Psoas muscle (tissue), 8 donors: ENCODE data around the gene CBFA2T3. TPM values are rescaled to one million over a fixed set of nuclear protein-coding genes. Genes with fewer than 3 reads are reported as not detected.

Experiments used
- ATAC-seq, 4 donors: fragments of 200-7000 bp; cut with Tn5 transposase; one replicate each; pipeline ENCODE4 v1.9.1; 2020; ENCODE audit warnings: moderate library complexity in 3 of 4, mild to moderate bottlenecking in 2 of 4
- DNase-seq, 2 donors: peaks; one replicate each; pipeline ENCODE4 v3.0.0-alpha.2; 2020
- H3K27ac ChIP-seq: fragments of 200-600 bp; one replicate; pipeline ENCODE4 v1.8.0; 2022
- H3K27me3 ChIP-seq, 3 donors: fragments of 200-600 bp in 1 of 3; one replicate each; pipeline versions ENCODE4 v1.6.1 to v1.8.0; 2013 to 2022; ENCODE audit warnings: low read length in 2 of 3, mild to moderate bottlenecking in 2 of 3, moderate library complexity in 1 of 3; ENCODE audit not compliant: insufficient read depth in 3 of 3
- H3K36me3 ChIP-seq, 2 donors: fragments of 200-600 bp in 1 of 2; one replicate each; pipeline versions ENCODE4 v1.6.1 to v1.8.0; 2013 to 2022; ENCODE audit warnings: low read depth in 1 of 2, mild to moderate bottlenecking in 1 of 2, moderate library complexity in 1 of 2; ENCODE audit not compliant: insufficient read depth in 1 of 2
- H3K4me1 ChIP-seq: fragments of 200-600 bp; one replicate; pipeline ENCODE4 v1.8.0; 2022
- H3K4me3 ChIP-seq: fragments of 200-600 bp; one replicate; pipeline ENCODE4 v1.8.0; 2022; ENCODE audit warnings: mild to moderate bottlenecking
- H3K9me3 ChIP-seq: fragments of 200-600 bp; one replicate; pipeline ENCODE4 v1.8.0; 2022
- WGBS, 3 donors: extraction: QIAGEN DNeasy Blood & Tissue Kit; methylation state at CpG; one replicate each; pipeline versions ENCODE4 v1.1.6 to v1.1.7; 2013; 5-methylcytosine and 5-hydroxymethylcytosine counted together
- intact Hi-C, 2 donors: fragments of 100-400 bp; cut with DNase I; formaldehyde crosslinking; loops; one replicate each; pipeline versions ENCODE4 v1.11.0 to v1.14.2; 2022
- polyA plus RNA-seq, 3 donors: library from polyadenylated mRNA; stranded (reverse); fragments of 200-250 nt; gene quantifications; one replicate each; pipeline ENCODE4 v1.2.3, GENCODE V29; 2013
- total RNA-seq, 4 donors: library from RNA; stranded (reverse); fragmentation: NEBNext Ultra II Directional in 2 of 4; extraction: Animal tissue kit (Norgen Biotek cat#: 25700) in 2 of 4; gene quantifications; one replicate each; pipeline versions ENCODE4 v1.2.1 to v1.2.4, GENCODE V29; 2021 to 2023
- TF ChIP-seq, protein P1 (sequence below): fragments of 200-600 bp; IDR thresholded peaks from one replicate; pipeline ENCODE4 v1.8.0; 2022; ENCODE audit warnings: antibody characterized with exemption
- donor health status: healthy with polysubstance abuse.
- donor health status: DM: no; HTN: no; CAD: no; lungs with moderate emphysema.
- donor health status: Bipolar disorder and iron deficiency.
- donor health status: healthy.
- donor health status: DM: yes; HTN: yes; CAD: no.
- donor health status: DM: no; HTN: no; CAD: no.
- donor health status: DM: no; HTN: no; CAD: no.
- donor health status: DM: yes; HTN: yes; CAD: no.

Gene CBFA2T3
- total and polyA plus RNA-seq, 7 donors = 2.6 to 15.0 (median 6.0) TPM

DNA sequence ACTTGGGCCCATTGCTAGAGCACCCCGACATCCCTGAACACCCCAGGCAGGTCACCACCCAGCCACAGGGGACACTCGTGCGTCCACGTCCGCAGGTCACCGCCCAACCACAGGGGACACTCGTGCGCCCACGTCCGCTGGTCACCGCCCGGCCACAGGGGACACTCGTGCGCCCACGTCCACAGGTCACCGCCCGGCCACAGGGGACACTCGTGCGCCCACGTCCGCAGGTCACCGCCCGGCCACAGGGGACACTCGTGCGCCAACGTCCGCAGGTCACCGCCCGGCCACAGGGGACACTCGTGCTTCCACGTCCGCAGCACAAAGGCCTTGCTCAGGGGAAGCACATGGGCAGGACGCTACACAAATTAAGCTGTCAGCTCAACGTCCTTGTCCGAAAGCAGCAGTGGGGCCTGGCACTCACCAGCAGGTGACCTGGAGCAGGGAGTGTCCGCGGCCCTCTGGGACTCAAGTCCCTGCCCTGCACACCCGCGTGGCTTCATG, 137.9 kb downstream of the CBFA2T3 start:
- TF ChIP-seq, protein P1, sequence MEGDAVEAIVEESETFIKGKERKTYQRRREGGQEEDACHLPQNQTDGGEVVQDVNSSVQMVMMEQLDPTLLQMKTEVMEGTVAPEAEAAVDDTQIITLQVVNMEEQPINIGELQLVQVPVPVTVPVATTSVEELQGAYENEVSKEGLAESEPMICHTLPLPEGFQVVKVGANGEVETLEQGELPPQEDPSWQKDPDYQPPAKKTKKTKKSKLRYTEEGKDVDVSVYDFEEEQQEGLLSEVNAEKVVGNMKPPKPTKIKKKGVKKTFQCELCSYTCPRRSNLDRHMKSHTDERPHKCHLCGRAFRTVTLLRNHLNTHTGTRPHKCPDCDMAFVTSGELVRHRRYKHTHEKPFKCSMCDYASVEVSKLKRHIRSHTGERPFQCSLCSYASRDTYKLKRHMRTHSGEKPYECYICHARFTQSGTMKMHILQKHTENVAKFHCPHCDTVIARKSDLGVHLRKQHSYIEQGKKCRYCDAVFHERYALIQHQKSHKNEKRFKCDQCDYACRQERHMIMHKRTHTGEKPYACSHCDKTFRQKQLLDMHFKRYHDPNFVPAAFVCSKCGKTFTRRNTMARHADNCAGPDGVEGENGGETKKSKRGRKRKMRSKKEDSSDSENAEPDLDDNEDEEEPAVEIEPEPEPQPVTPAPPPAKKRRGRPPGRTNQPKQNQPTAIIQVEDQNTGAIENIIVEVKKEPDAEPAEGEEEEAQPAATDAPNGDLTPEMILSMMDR = no peak
- H3K9me3 ChIP-seq = no peaks in the 10 kb centered on the region
- no peaks in the 10 kb centered on the region for H3K27me3 ChIP-seq
- 87 to 92% (median 91%) methylated on average over 34 to 39 of the region's 39 CpGs for WGBS, 3 donors
- DNase-seq (no peak), ATAC-seq (peak in 1 of 4 donors; percentile 8)
- no peak overlapping the region for H3K27ac ChIP-seq
- intact Hi-C loops = no loop called here
- H3K36me3 ChIP-seq = peaks cover 0 to 28% of the 10 kb centered on the region in 2 donors
- no peaks in the 10 kb centered on the region for H3K4me1 ChIP-seq
- H3K4me3 ChIP-seq = no peak overlapping the region

DNA sequence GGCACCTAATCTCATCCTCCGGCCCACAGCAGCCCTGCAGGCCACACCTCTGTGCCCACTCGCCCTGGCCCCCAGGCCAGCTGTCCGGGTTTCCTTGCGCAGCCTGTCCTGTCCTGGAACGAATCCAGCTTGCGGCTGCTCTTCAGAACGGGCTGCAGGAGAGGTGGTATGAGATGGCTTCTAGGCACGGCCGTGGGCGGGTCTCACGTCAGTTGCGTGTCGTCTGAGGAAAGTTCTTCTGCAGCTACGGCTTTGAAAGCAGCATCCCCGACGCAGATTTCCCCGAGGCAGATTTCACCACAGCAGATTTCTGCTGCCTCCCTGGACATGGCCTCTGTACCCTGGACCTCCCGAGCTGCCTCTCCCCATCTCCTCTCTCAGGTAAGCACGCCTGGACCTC, 138.4 kb downstream of the CBFA2T3 start:
- DNase-seq (no peak), ATAC-seq (no peak)
- intact Hi-C loops = no loop called here
- 80 to 88% (median 85%) methylated on average over 19 of the region's 19 CpGs for WGBS, 3 donors
- TF ChIP-seq, protein P1 = no peak
- Histone ChIP-seq H3K27me3 (no peaks in the 10 kb centered on the region), H3K4me3 (no peak overlapping the region), H3K9me3 (no peaks in the 10 kb centered on the region), H3K36me3 (peaks cover 0 to 28% of the 10 kb centered on the region in 2 donors), H3K27ac (no peak overlapping the region), H3K4me1 (no peaks in the 10 kb centered on the region)

DNA sequence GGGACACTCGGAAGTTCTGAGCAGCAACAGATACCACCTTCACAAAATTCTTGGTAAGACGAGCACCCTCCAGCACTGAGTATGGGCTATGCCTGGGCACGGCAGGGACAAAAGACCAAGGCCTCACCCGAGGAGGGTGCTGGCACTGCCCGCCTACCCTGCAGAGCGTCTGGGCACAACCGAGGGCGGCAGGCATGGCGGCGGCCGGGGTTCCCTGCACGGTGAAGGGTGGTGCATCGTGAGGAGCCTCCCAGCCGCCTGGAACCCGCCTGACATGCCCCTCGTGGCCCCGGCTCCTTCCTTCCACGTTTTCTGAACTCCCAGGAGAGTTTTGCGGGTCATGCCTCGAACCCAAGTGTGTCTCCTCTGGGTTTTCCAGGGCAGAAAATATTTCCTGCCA, 139.2 kb downstream of the CBFA2T3 start:
- 87 to 93% (median 92%) methylated on average over 20 of the region's 20 CpGs for WGBS, 3 donors
- no peaks in the 10 kb centered on the region for H3K27me3 ChIP-seq
- no peaks in the 10 kb centered on the region for H3K9me3 ChIP-seq
- intact Hi-C loops = no loop called here
- H3K4me1 ChIP-seq = no peaks in the 10 kb centered on the region
- DNase-seq (no peak), ATAC-seq (no peak)
- H3K36me3 ChIP-seq = peaks cover 0 to 28% of the 10 kb centered on the region in 2 donors
- no peak overlapping the region for H3K4me3 ChIP-seq
- TF ChIP-seq, protein P1 = no peak
- no peak overlapping the region for H3K27ac ChIP-seq

DNA sequence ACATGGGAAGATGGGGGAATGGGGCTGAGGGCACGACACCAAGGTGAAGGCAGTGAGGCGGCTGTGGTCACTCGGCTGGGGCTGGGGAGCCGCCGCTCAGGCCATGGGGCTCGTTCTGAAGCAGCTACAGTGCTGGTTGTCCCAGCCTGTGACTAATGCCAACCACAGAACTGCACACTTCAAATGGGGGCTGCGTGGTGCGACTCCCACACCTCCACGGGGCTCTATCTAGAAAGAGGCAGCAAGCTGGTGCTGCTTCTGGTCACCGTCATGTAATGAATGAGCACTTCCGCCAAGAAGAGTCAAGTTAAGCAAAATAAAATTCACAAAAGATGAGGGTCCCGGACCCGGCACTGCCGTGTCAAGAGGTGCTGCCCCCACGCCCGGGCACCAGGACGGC, 140.2 kb downstream of the CBFA2T3 start:
- Histone ChIP-seq H3K27ac (no peak overlapping the region), H3K9me3 (no peaks in the 10 kb centered on the region), H3K4me3 (no peak overlapping the region), H3K27me3 (no peaks in the 10 kb centered on the region), H3K36me3 (peaks cover 0 to 24% of the 10 kb centered on the region in 2 donors), H3K4me1 (no peaks in the 10 kb centered on the region)
- DNase-seq (no peak), ATAC-seq (no peak)
- TF ChIP-seq, protein P1 = no peak
- WGBS, 3 donors = 90 to 95% (median 94%) methylated on average over 17 of the region's 17 CpGs
- intact Hi-C loops = no loop called here

DNA sequence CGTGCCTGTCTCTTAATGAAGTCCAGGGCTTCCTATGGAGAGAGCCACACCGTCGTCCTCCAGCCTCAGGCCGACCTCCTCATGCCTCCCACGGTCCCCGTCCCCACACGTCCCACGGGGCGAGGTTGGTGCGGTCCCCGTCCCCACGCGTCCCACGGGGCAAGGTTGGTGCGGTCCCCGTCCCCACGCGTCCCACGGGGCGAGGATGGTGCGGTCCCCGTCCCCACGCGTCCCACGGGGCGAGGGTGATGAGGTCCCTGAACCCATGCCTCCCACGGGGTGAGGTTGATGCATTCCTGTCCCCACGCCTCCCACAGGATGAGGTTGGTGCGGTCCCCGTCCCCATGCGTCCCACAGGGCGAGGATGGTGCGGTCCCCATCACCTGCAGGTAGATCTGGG, 141.2 kb downstream of the CBFA2T3 start:
- Histone ChIP-seq H3K4me1 (no peaks in the 10 kb centered on the region), H3K27me3 (no peaks in the 10 kb centered on the region), H3K4me3 (no peak overlapping the region), H3K9me3 (no peaks in the 10 kb centered on the region), H3K27ac (no peak overlapping the region), H3K36me3 (peaks cover 0 to 24% of the 10 kb centered on the region in 2 donors)
- TF ChIP-seq, protein P1 = no peak
- ATAC-seq = no peak
- intact Hi-C loops = no loop called here
- 92 to 94% (median 94%) methylated on average over 33 of the region's 33 CpGs for WGBS, 3 donors
- DNase-seq = no peak
